ENCODE data around the gene MZF1.
"Not testable (repeated sequence)": the region's sequence is repeated elsewhere in the genome, so short reads cannot be mapped to it uniquely, and the experiment has no call there.

MZF1 gene

DNA sequence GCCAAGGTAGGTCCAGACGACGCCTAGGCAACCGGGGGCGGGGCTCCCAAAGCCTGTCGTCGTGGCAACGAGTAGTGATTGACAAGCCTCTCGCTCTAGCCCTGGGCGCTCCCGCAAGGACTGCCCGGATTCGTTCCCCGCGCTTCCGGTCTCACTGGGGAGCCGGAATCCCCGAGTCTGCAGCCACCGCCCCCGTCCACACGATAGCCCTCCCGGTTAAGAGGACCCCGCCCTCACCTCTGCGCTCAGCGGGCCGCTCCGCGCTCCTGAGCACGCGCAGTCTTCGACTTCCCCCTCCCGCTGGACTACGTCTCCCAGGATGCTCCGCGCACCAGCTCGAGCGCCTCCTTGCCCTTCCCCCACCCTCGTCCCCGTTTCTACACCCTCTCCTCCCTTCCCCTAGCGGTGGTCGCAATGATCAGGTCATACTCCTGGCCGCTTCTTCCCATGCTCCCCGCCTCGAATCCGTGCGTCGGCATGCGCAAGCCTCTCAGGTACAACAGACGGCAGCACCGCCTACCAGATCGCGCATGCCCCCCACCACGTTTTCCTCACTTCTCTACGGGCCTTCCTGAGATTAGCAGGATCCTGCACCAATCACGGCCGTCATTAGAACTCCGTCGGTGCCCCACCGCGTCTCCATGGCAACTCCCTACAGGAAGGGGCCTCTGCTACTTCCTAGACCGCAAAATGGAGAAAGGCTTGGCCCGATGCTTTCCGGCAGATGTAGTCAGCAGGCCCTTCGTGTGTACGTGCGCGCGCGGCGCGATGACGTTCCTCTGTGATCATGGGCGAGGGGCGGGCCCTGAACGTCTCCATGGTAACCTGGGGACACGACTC is at the start of gene MZF1:
TSS of gene MZF1 (minus strand) at position 518 of the 840 bp plus-strand sequence. CDS start 1,946 bp downstream, outside the sequence.
- DNase-seq, result peak; percentile 100

DNA sequence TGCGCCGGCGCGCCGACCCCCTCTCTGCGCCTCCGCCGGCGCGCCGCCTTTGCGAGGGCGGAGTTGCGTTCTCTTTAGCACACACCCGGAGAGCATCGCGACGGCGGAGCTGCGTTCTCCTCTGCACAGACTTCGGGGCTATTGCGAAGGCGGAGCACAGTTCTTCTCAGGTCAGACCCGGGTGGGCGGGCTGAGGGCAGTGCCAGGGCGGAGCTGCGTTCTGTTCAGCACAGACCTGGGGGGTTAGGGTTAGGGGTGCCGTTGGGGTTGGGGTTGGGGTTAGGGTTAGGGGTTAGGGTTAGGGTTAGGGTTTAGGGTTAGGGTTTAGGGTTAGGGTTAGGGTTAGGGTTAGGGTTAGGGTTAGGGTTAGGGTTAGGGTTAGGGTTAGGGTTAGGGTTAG is 34.1 kb upstream of the MZF1 start:
- DNase-seq, result not testable (repeated sequence)

DNA sequence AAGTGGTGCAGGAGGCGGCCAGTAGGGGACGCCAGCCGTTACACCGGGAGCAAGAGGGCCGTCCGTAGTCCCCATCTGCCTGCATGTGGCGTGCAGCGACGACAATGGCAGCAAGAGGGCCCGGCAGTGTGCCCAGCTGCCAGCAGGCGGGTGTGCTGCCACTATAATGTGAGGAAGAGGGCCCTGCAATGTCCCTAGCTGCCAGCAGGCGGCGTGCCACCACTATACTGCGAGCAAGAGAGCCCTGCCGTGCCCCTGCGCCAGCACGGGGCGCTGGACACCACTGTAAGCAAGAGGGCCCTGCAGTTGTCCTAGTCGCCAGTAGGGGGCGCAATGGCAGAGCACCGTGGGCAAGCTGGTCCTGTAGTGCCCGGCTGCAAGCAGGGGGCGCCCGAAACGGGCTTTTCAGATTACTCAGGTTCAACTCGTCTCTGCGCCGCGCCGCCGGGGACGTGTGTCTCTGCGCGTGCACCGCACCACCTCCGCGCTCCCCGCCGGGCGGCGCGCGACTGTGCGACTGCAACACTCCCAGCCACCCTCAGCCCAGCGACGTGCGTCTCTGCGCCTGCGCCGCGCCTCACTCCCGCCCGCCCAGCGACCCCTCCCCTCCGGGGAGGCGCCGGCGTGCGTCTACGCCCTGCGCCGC is 33.2 kb upstream of the MZF1 start:
- DNase-seq, result not testable (repeated sequence)

DNA sequence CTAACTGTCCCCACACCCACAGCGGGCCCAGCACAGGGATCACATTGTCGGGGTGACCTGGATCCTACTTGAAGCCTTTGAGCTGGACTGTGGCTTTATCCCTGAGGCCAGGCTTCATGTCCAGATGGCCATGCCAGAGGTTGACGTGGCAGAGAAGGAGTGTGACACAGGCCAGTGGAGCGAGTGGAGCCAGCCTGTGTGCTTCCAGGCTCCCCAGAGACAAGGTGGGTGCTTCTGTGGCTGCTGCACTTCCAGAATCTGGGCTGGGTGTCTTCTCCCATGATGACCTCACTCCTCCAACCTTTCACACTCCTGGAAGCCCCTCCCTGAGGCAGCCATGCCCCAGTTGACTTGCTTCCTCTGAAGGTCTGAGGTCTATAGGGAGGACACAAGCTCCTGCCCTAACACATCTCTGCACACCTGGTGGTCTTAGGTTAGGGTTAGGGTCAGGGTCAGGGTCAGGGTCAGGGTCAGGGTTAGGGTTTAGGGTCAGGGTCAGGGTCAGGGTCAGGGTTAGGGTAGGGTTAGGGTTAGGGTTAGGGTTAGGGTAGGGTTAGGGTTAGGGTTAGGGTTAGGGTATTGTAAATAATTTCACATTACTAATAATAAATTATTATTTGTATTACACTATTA is 13.1 kb upstream of the MZF1 start:
- peak; percentile 24 for DNase-seq

DNA sequence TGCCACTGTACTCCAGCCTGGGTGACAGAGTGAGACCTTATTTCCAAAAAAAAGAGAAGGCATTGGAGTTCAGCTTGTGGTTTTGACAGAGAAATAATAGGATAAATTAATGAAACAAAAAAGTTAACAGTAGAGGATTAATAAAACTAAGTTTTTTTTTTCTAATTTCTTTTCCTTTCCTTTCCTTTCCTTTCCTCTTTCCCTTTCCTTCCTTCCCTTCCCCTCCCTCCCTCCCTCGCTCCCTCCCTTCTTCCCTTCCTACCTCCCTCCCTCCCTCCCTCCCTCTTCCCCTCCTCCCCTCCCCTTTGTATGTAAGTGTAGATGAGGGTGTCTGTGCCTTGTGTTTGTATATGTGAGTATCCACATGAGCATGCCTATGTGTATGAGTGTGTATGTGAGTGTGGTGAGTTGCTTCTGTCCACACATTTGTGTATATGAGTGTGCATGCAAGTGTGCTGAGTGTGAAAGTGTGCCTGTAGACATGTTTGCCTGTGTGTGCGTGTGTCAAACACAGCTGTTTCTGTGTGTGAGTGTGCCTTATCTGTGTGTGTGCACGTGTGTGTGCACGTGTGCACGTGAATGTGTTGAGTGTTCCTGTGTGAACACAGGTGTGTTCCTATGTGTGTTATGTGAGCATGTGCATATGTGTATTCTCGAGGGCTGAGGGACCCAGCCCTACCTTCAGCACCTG is 12.5 kb upstream of the MZF1 start:
- no peak for DNase-seq

DNA sequence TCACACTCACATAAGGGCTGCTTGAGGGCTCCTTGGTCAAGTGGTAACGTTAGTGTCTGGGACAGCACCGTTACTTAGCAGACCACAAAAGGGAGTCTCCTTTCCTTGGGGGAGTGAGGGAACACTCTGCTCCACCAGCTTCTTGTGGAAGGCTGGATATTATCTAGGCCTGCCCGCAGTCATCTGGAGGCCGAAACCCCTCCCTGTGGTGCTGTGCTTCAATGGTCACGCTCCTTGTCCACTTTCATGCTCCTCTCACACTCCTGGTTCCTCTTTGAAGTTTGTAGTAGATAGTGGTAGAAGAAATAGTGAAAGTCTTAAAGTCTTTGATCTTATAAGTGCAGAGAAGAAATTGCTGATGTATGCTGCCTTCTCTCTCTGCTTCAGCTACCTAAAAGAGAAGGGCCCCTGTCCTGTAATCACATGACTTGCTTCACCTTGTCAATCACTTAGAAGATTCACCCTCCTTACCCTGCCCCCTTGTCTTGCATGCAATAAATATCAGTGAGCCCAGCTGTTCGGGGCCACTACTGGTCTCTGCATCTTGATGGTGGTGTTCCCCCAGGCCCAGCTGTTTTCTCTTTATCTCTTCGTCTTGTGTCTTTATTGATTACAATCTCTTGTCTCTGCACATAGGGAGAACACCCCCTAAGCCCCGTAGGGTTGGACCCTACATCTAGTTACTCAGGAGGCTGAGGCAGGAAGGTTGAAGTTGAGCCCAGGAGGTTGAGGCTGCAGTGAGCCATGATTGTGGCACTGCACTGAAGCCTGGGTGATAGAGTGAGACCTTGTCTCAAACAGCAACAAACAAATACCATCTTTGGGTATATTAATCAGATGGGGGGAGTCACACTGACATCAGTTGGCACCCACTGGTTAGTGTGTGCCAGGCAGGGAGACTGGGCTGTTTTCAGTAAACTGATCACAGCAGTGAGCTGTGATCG is 11.6 kb upstream of the MZF1 start:
- peak; percentile 21 for DNase-seq

DNA sequence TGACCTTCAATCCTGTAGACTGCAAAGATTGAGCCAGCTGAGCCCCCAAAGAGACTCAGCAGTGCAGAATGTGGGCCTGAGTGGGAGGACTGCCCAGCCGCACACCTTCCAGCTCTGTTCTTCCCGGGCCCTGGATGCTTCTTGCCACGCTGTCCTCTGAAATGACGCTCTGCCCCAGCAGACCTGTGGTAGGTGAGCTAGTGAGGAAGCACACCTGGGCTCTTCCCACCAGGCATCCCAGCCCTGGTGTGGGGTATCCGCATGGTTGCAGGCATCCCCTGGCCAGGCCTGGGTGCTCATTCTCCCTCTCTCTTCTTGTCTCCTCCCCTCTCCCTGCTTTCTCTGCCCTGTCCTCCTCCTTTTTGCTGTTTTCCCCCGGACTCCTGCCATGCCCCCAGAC is 9.8 kb upstream of the MZF1 start:
- peak; percentile 8 for DNase-seq

DNA sequence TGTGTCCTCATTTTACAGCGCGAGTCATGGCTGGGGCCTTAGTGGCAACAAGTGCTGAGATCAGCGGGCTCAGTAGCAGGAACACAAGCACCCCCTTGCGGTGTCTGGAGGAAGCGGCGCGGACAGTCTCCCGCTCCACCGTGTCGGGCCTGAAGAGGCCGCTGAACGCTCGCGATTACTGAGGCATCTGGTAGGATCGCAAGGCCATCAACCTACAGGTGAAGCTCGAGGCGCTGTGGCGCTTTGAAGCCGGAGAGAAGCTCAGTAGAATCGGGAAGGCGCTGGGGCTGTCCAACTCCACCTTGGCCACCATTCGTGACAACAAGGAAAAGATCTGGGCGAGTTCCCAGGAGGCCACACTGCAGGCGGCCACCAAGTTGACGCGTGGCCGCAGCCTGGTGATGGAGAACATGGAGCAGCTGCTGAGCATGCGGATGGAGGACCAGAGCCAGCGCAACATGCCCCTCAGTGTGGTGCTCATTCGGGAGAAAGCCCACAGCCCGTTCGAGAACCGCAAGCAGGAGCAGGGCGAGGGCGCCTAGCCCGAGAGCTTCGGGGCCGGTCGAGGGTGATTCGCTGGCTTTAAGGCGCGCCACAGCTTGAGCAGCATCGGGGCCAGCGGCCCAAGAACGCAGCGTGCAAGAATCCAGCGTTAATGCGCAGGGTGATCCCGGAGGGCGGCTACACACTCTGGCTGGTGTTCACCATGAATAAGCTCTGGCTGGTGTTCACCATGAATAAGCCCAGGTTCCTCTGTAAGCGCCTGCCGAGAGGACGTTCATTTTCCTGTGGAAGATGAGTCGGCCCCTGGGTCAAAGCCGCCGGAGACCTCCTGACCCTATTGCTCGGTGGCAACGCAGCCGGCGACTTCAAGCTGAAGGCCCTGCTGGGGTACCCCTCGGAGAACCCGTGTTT is 8.3 kb upstream of the MZF1 start:
- peak; percentile 86 for DNase-seq

DNA sequence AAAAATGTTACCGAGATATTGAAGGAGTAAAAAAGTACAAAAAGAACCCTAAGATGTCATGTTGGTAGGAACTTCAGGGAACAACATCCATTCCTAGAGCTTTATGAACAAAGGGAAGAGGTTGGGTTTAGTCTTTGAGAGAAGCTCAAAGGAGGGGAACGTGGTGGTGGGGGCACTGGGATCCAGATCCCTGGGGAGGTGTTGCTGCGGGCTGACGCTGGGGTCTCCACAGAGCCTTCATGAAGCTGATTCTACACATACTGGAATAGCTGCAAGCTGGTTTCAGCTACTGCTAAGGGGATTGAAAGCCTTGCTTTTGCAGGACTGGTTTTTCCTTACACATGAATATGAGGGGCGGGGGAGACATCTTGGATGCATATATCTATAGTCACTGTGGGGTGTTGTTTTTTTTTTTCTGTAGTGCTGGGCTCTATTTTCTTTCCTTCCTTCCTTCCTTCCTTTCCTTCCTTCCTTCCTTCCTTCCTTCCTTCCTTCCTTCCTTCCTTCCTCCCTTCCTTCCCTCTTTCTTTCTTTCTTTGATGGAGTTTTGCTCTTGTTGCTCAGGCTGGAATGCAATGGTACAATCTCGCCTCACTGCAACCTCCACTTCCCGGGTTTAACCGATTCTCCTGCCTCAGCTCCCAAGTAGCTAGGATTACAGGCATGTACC is 6.5 kb upstream of the MZF1 start:
- no peak for DNase-seq

DNA sequence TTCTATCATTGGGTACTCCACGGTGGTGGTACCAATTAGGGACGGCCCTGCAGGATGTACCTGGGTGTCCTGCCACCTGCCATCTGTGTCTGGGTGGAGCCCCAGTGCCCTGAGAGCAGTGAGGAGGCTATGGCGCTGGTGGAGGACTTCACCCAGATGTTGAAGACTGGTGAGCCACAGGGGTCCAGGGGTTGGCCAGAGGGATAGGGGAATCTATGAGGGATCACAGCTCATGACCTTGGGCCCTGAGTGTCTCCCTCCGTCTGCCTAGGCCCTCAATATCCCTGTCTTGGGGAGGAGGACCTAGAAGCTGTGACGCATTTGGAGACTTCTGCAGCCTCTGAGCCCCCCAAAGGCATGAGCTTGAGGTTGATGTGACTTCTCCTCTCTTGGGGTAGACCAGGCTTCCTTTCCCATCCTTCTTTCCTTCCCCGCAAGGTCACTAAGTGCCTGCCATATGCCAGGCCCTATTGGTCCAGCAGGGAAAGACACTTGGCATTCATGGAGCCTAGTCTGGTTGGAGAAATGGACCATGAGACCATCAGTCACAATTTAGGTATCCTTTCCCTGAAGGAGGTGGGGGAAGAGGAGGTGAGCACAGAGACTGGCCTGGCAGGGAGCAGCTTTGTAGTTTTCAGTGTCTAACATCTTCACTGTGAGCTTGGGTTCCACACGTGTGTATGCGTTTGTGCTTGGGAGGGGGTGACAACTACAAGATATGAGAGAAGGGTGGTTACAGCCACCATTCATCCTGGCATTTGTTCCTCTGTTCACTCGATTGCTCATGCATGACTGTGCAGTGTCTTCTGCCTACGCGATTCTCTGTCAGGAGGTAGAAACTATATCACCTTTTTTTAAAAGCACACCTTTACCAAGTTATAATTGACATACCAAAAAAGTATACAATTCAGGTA is 5.1 kb upstream of the MZF1 start:
- peak; percentile 28 for DNase-seq

DNA sequence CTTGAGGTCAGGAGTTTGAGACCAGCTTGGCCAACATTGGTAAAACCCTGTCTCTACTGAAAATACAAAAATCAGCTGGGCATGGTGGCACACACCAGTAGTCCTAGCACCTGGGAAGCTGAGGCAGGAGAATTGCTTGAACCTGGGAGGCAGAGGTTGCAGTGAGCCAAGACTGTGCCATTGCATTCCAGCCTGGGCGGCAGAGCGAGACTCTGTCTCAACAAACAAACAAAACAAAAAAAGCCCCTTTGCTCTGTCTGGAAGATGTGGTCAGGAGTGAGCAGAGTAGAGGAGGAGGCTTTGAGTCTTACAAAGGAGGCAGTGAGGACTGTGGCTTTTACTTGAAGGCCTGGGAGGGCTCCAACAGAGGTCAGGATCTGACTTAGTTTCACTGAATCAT is 4.4 kb upstream of the MZF1 start:
- peak; percentile 2 for DNase-seq

DNA sequence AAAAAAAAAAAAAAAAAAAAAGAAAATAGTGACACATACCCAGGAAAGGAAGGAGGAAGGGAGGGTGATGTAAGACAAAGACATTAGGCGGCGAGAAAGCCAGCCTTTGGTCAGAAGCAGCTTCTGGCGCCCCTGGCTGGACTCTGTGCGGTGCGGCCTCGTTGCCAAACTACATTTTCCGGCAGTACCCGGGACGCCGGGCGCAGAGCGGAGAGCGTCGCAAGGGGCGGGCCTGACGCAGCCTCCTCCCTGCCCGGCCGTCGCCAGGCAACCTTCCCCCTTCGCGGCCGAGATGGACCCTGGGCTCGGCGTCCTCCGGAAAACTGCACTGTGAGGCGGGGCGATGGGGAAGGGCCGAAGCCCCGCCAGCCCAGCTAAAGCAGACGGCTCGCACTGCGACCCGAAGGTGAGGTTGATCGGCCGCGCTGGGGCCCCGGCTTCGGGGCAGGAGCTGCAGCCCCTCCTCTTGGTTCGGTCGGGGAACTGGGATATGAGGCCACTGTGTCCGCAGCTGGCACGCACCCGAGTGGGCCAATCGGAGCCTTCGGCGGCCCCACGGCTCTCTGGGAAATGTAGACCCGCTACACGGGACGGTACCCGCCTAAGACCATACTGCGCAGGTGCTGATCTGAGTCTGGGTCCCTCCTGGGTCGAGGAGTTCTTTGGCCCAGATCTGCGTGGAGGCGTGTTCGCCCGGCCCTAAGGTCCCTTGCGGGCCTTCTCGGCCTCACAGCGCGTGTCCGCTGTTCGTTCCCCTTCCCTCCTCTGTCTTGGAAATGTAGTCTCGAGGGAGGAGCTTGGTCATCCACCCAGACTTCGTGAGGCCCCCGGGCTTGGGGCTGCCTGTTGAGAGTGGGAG is 2.3 kb upstream of the MZF1 start:
- DNase-seq, result peak; percentile 94

DNA sequence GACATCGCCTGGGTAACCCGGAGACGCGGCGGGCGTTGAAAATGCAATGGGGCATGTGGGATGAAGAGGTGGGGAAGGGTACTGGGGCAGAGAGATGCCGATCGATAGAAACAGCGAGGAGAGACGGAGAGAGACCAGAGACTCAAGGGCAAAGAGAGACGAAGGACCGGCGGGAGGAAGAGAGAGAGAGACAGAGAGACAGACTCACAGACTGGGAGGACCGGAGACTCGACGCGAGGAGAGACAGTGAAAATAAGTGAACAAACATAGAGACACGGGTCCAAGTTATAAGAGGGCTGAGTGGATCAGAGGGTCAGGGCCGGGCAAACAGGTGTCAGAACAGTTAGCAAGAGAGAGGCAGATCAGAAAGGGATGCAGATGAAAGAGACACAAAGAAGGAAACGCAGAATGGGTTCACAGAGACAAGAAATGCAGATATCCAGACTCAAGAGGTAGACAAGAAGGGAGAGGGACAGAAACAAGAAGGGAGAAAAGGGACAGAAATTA is 576 bp upstream of the MZF1 start:
- no peak for DNase-seq

DNA sequence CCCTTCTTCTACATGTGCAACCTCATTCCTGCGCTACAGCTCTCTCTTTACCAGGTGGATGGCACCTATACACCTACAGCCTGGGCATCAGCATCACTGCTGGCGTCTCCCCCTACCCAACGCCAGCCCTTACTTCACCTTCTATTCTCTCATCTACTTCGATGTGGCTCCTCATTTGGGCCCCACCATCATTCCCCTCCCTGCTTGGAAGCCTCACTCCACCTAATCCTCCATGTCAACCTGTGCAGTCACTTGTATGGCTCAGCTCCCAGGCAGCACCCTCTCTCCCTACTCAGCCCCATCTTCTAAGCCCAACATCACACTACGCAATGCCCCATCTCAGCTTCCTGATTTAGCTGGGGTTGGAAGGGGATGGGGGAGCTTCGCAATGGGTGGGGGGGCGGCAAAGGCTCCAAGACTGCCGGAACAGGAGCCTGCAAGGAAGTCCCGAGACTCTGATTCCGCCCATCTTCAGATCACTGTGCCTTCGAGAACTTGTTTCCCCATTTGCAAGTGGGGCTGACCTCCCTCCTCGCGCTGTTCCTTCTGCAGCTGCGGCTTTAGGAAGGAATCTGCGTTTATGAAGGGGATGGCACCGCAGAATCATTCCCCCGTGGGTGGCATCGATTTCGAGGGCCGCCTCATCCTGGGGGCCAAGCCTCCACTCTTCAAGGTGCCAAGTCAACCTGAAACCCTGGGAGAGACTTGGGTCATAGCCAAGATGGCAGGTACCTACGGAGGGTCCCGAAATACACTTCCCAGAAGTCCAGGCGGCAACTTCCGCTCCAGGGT is 913 bp downstream of the MZF1 start:
- DNase-seq, result no peak

DNA sequence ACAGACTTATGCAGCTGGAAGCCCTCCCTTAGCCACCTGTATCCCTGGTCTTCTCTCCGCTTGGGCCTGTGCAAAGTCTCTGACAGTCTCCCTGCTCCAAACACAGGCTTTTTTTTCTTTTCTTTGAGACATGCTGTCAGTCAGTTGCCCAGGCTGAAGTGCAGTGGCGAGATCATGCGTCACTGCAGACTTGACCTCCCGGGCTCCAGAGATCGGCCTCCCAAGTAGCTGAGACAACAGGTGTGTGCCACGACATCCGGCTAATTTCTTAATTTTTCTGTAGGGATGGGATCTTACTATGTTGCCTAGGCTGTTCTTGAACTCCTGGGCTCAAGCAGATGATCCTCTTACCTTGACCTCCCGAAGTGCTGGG is 1.6 kb downstream of the MZF1 start:
- DNase-seq, result no peak

DNA sequence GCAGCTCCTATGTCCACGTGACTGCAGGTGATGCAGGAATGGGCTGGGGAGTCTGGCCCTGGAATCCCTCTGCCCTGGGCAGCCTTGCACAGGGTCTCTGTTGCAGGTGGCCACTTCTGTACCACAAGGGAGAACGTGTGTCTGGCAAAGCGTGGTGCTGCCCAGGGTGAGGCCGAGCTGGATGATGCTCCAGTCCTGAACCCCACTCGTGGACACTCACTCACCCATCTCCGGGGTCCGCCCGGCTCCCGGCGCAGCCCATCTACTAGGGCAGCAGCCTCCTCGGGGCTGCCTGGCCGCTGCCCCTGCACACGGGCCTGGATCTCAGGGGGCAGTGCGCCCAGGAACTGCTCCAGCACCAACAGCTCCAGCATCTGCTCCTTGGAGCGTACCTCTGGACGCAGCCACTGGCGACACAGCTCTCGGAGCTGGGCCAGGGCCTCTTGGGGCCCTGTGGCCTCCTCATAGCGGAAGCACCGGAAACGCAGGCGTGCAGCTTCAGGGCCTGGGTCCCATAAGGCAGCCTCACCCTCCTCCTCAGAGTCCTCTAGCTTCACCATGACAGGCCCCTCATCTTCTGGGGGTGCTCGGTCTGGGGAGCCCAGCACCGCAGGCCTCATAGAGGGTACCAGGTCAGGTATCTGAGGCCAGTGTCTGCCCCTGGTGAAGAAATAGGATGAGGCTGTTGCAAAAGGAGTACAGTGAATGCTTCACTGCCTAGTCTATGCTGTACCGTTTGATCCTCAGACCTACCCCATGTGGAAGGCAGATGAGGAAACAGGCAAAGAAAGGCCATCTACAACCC is 2.2 kb downstream of the MZF1 start:
- no peak for DNase-seq
